Superior temporal gyrus (tissue), 1 donor: ENCODE measurements around the gene ZNF408.

Experiments
- DNase-seq: peaks from one replicate; pipeline ENCODE4 v3.0.0-alpha.2; 2016; ENCODE audit errors: extremely low spot score

ZNF408 gene

GRCh38 chr11:46676436-46677158, 24.2 kb upstream of the ZNF408 start:
- DNase-seq, result no peak

- no peak for DNase-seq
Measured at GRCh38 chr11:46677169-46677568, 23.7 kb upstream of the ZNF408 start.

GRCh38 chr11:46677991-46678740, 22.7 kb upstream of the ZNF408 start:
- DNase-seq, result no peak

GRCh38 chr11:46678741-46679130, 22.1 kb upstream of the ZNF408 start:
- no peak for DNase-seq

- DNase-seq, result no peak
Measured at GRCh38 chr11:46679241-46680163, 21.3 kb upstream of the ZNF408 start.

GRCh38 chr11:46680164-46680760, 20.6 kb upstream of the ZNF408 start:
- DNase-seq, result no peak

GRCh38 chr11:46680815-46681214, 20.0 kb upstream of the ZNF408 start:
- no peak for DNase-seq

- no peak for DNase-seq
Measured at GRCh38 chr11:46681814-46682213, 19.0 kb upstream of the ZNF408 start.

GRCh38 chr11:46682773-46683752, 17.8 kb upstream of the ZNF408 start:
- no peak for DNase-seq

GRCh38 chr11:46684367-46684766, 16.5 kb upstream of the ZNF408 start:
- peak; percentile 86 for DNase-seq

GRCh38 chr11:46686886-46687795, 13.7 kb upstream of the ZNF408 start:
- DNase-seq, result peak; percentile 71

GRCh38 chr11:46690702-46691101, 10.1 kb upstream of the ZNF408 start:
- DNase-seq, result no peak

GRCh38 chr11:46692450-46692849, 8.4 kb upstream of the ZNF408 start:
- no peak for DNase-seq

GRCh38 chr11:46693597-46694012, 7.2 kb upstream of the ZNF408 start:
- no peak for DNase-seq

- DNase-seq, result no peak
Measured at GRCh38 chr11:46694072-46694471, 6.8 kb upstream of the ZNF408 start.

- no peak for DNase-seq
Measured at GRCh38 chr11:46694607-46695006, 6.2 kb upstream of the ZNF408 start.

GRCh38 chr11:46695345-46696211, 5.3 kb upstream of the ZNF408 start:
- no peak for DNase-seq

- DNase-seq, result peak; percentile 97
Measured at GRCh38 chr11:46696212-46696558, 4.6 kb upstream of the ZNF408 start.

- peak; percentile 67 for DNase-seq
Measured at GRCh38 chr11:46697303-46697702, 3.5 kb upstream of the ZNF408 start.
